Panc1 (cell line): Measurements from ENCODE around the gene GAPT. TPM values are rescaled to one million over a fixed set of nuclear protein-coding genes. Genes with fewer than 3 reads are reported as not detected.

Experiments
- ATAC-seq: fragments of 200-7000 bp; cut with Tn5 transposase; 2 replicates; pipeline ENCODE4 v1.9.1; 2020; ENCODE audit warnings: mild to moderate bottlenecking, moderate library complexity
- BruUV-seq: library from RNA; stranded (reverse); fragments of 400-500 nt; replicated peaks from 2 replicates; lab custom pipeline; 2021; lab: Mats Ljungman, UMichigan
- CTCF ChIA-PET: fragments of 300-600 bp; sonication (Branson Sonifier 250); formaldehyde crosslinking; loops from one replicate; lab custom pipeline; 2022; ENCODE audit warnings: antibody characterized with exemption; lab: Charles Lee
- POLR2A ChIA-PET: fragments of 300-600 bp; sonication (Branson Sonifier 250); formaldehyde crosslinking; loops from one replicate; lab custom pipeline; 2022; ENCODE audit warnings: antibody characterized with exemption; lab: Charles Lee
- DNase-seq: peaks from one replicate; pipeline ENCODE4 v3.0.0-alpha.2; 2010; ENCODE audit warnings: low read depth, low spot score
- H3K27ac ChIP-seq: 2 replicates; pipeline ENCODE4 v1.5.1; 2011; ENCODE audit warnings: mild to moderate bottlenecking, low read length, inconsistent platforms
- H3K27me3 ChIP-seq: fragments of 200-500 bp; sonication (Bioruptor generic); 2 replicates; pipeline ENCODE4 v1.6.0; 2014; ENCODE audit warnings: low read length, inconsistent platforms; ENCODE audit not compliant: control insufficient read depth, insufficient read depth
- H3K36me3 ChIP-seq: fragments of 200-500 bp; sonication (Bioruptor generic); 2 replicates; pipeline ENCODE4 v1.5.1; 2014; ENCODE audit warnings: inconsistent platforms, mild to moderate bottlenecking, low read length, moderate library complexity; ENCODE audit not compliant: control insufficient read depth, insufficient read depth
- H3K4me1 ChIP-seq: 2 replicates; pipeline ENCODE4 v1.5.1; 2011; ENCODE audit warnings: inconsistent platforms, mild to moderate bottlenecking, low read length, moderate library complexity; ENCODE audit not compliant: control insufficient read depth, insufficient read depth
- H3K4me3 ChIP-seq, 2 experiments: 2 replicates each; pipeline ENCODE4 v1.5.1; 2011 to 2012; ENCODE audit warnings: low read depth in 2 of 2, low read length in 2 of 2, mild to moderate bottlenecking in 2 of 2, inconsistent platforms in 1 of 2, moderate library complexity in 1 of 2
- H3K9me3 ChIP-seq: fragments of 200-500 bp; sonication (Bioruptor generic); 2 replicates; pipeline ENCODE4 v1.5.1; 2014; ENCODE audit warnings: low read depth, mild to moderate bottlenecking, inconsistent platforms, low read length, moderate library complexity; ENCODE audit not compliant: control insufficient read depth, insufficient read depth
- POLR2AphosphoS5 ChIP-seq: IDR thresholded peaks from 2 replicates; pipeline ENCODE4 v1.6.1; 2012; ENCODE audit warnings: mild to moderate bottlenecking, low read depth, low read length, moderate library complexity
- SIN3A ChIP-seq: IDR thresholded peaks from 2 replicates; pipeline ENCODE4 v1.6.1; 2012; ENCODE audit warnings: low read depth, mild to moderate bottlenecking, low read length, moderate library complexity, borderline replicate concordance; ENCODE audit not compliant: insufficient read depth
- TCF7L2 ChIP-seq: IDR thresholded peaks from 2 replicates; pipeline ENCODE4 v1.6.1; 2011; ENCODE audit warnings: mild to moderate bottlenecking, low read depth, low read length, inconsistent platforms
- in situ Hi-C: cut with HindIII; loops from 2 replicates; pipeline ENCODE4 v1.10.0; 2016; ENCODE audit warnings: low sequenced_read_pairs, low pct_unique_long_range_greater_than_20kb
- intact Hi-C: fragments of 100-400 bp; cut with micrococcal nuclease; formaldehyde crosslinking; loops from one replicate; pipeline ENCODE4 v1.10.0; 2022; ENCODE audit not compliant: unreplicated experiment
- microRNA-seq: library from miRNA; unstranded; fragments of <30 nt; microRNA quantifications from one replicate; pipeline ENCODE4 v1.1.0, GENCODE V29; 2020; ENCODE audit not compliant: unreplicated experiment
- total RNA-seq: library from RNA; stranded (reverse); gene quantifications from one replicate; pipeline ENCODE4 v1.2.1, GENCODE V29; 2021; ENCODE audit not compliant: unreplicated experiment
- TF ChIP-seq, protein P1 (sequence below), 2 experiments: IDR thresholded peaks; 2 replicates each; pipeline ENCODE4 v1.6.1; 2011 to 2012; ENCODE audit warnings: low read depth in 2 of 2, control low read depth in 1 of 2, low read length in 1 of 2, mild to moderate bottlenecking in 1 of 2, moderate library complexity in 1 of 2; ENCODE audit not compliant: insufficient read depth in 1 of 2
- TF ChIP-seq, protein P2 (sequence below): fragments of 450-650 bp; IDR thresholded peaks from 2 replicates; pipeline ENCODE4 v1.5.1; 2017; ENCODE audit warnings: mild to moderate bottlenecking

GAPT gene
- total RNA-seq, 1 experiment from 2014 or later, result not detected

DNA sequence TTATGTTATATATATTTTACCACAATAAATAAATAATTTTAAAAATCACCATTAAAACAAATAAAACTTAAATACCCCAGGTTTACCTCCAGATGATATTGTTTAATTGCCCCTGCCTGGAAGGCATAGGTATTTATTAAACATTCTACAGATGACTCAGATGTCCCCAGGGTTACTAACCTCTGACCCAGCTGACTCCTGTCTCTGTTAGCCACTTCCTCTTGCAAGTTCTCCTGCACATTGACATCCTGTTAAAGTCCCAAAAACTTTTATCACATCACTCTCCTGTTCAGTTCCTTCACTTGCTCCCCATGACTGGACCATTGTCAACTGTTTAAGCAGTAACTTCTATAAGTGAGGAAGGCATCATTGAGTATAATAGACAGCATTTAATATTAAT, 54.7 kb downstream of the GAPT start:
- Histone ChIP-seq H3K9me3 (no peaks in the 10 kb centered on the region), H3K27me3 (no peaks in the 10 kb centered on the region), H3K27ac (no peak overlapping the region), H3K36me3 (no peaks in the 10 kb centered on the region), H3K4me3 (no peak overlapping the region), H3K4me1 (no peaks in the 10 kb centered on the region)
- intact Hi-C loops (no loop called here), in situ Hi-C loops (no loop called here)
- POLR2A ChIA-PET, result no interaction called here
- TF ChIP-seq TCF7L2 (no peak), POLR2AphosphoS5 (no peak), SIN3A (no peak)
- TF ChIP-seq, protein P1, sequence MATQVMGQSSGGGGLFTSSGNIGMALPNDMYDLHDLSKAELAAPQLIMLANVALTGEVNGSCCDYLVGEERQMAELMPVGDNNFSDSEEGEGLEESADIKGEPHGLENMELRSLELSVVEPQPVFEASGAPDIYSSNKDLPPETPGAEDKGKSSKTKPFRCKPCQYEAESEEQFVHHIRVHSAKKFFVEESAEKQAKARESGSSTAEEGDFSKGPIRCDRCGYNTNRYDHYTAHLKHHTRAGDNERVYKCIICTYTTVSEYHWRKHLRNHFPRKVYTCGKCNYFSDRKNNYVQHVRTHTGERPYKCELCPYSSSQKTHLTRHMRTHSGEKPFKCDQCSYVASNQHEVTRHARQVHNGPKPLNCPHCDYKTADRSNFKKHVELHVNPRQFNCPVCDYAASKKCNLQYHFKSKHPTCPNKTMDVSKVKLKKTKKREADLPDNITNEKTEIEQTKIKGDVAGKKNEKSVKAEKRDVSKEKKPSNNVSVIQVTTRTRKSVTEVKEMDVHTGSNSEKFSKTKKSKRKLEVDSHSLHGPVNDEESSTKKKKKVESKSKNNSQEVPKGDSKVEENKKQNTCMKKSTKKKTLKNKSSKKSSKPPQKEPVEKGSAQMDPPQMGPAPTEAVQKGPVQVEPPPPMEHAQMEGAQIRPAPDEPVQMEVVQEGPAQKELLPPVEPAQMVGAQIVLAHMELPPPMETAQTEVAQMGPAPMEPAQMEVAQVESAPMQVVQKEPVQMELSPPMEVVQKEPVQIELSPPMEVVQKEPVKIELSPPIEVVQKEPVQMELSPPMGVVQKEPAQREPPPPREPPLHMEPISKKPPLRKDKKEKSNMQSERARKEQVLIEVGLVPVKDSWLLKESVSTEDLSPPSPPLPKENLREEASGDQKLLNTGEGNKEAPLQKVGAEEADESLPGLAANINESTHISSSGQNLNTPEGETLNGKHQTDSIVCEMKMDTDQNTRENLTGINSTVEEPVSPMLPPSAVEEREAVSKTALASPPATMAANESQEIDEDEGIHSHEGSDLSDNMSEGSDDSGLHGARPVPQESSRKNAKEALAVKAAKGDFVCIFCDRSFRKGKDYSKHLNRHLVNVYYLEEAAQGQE (IDR thresholded peaks at IDR 0.05; ENCODE audit: insufficient read depth in 1 of 2, low read depth in 2 of 2, low read length in 1 of 2), result no peak
- TF ChIP-seq, protein P2, sequence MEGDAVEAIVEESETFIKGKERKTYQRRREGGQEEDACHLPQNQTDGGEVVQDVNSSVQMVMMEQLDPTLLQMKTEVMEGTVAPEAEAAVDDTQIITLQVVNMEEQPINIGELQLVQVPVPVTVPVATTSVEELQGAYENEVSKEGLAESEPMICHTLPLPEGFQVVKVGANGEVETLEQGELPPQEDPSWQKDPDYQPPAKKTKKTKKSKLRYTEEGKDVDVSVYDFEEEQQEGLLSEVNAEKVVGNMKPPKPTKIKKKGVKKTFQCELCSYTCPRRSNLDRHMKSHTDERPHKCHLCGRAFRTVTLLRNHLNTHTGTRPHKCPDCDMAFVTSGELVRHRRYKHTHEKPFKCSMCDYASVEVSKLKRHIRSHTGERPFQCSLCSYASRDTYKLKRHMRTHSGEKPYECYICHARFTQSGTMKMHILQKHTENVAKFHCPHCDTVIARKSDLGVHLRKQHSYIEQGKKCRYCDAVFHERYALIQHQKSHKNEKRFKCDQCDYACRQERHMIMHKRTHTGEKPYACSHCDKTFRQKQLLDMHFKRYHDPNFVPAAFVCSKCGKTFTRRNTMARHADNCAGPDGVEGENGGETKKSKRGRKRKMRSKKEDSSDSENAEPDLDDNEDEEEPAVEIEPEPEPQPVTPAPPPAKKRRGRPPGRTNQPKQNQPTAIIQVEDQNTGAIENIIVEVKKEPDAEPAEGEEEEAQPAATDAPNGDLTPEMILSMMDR, result no peak
- BruUV-seq, result no TSS peak
- DNase-seq, result no peak
- no peak for ATAC-seq
- CTCF ChIA-PET, result no interaction called here

Small RNA genes lying within 50 kb of the gene (microRNA-seq; reads per million reads assigned to microRNA genes)
- gene MIR548AE2, result not detected

Other genes starting within 250 kb of the GAPT start
- 258 TPM for gene PLK2, start 31.3 kb upstream of the GAPT start, total RNA-seq
- gene RAB3C, start 91.6 kb downstream of the GAPT start, total RNA-seq, result not detected